ENCODE results near the gene TBC1D4. TPM values are rescaled to one million over a fixed set of nuclear protein-coding genes. Genes with fewer than 3 reads are reported as not detected.

Gene TBC1D4
- total RNA-seq, 1 donor from 2014 or later: 25.6 TPM

DNA sequence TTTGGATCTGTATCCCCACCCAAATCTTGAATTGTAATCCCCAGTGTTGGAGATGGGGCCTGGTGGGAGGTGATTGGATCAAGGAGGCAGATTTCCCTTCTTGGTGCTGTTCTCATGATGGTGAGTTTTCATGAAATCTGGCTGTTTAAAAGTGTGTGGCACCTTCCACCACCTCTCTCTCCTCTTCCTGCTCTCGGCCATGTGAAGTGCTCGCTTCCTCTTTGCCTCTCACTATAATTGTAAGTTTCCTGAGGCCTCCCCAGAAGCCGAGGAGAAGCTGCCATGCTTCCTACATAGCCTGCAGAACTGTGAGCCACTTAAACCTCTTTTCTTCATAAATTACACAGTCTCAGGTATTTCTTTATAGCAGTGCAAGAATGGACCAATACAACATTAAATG is 40.0 kb upstream of the TBC1D4 start:
- no peak overlapping the region for H3K4me2 ChIP-seq (ENCODE audit: low read length)
- H3K79me2 ChIP-seq (ENCODE audit: insufficient read depth, low read length): no peaks in the 10 kb centered on the region
- H3K9ac ChIP-seq (ENCODE audit: low read length): no peak overlapping the region
- no peaks in the 10 kb centered on the region for H3K9me3 ChIP-seq (ENCODE audit: insufficient read depth, low read depth, low read length)
- H4K20me1 ChIP-seq (ENCODE audit: insufficient read depth, low read length): no peaks in the 10 kb centered on the region
- Mint-ChIP-seq H3K27ac (ENCODE audit: unreplicated experiment) (no peak overlapping the region), H3K36me3 (ENCODE audit: low read depth, unreplicated experiment) (peaks cover 9% of the 10 kb centered on the region), H3K9me3 (ENCODE audit: unreplicated experiment) (peaks cover 4% of the 10 kb centered on the region), H3K4me1 (ENCODE audit: low read depth, unreplicated experiment) (no peaks in the 10 kb centered on the region), H3K27me3 (ENCODE audit: low read depth, unreplicated experiment) (no peaks in the 10 kb centered on the region), H3K4me3 (ENCODE audit: unreplicated experiment) (no peak overlapping the region)
- DNase-seq (ENCODE audit: low read depth) (no peak), FAIRE-seq (no peak)
- H3K4me1 ChIP-seq (ENCODE audit: insufficient read depth, low read length): no peaks in the 10 kb centered on the region
- no peak for TF ChIP-seq EZH2 (IDR thresholded peaks at IDR 0.05; ENCODE audit: insufficient read depth, low read length)
- no peak for TF ChIP-seq CTCF (IDR thresholded peaks at IDR 0.05; ENCODE audit: insufficient read depth, low read depth, low read length)
- peaks cover 8% of the 10 kb centered on the region for H3K36me3 ChIP-seq (ENCODE audit: insufficient read depth, low read length)
- H3K27me3 ChIP-seq (ENCODE audit: insufficient read depth, low read length): no peaks in the 10 kb centered on the region
- H3K27ac ChIP-seq (ENCODE audit: low read depth, low read length): no peak overlapping the region
- H2AFZ ChIP-seq (ENCODE audit: low read depth, low read length): no peak overlapping the region
- H3K4me3 ChIP-seq (ENCODE audit: insufficient read depth, low read depth, low read length): no peak overlapping the region

GRCh38 chr13:75518439-75519088 is 36.6 kb upstream of the TBC1D4 start:
- Histone ChIP-seq H3K79me2 (ENCODE audit: insufficient read depth, low read length) (no peaks in the 10 kb centered on the region), H3K4me3 (ENCODE audit: insufficient read depth, low read depth, low read length) (no peak overlapping the region), H4K20me1 (ENCODE audit: insufficient read depth, low read length) (no peaks in the 10 kb centered on the region), H3K4me2 (ENCODE audit: low read length) (no peak overlapping the region), H3K4me1 (ENCODE audit: insufficient read depth, low read length) (no peaks in the 10 kb centered on the region), H3K36me3 (ENCODE audit: insufficient read depth, low read length) (no peaks in the 10 kb centered on the region), H2AFZ (ENCODE audit: low read depth, low read length) (no peak overlapping the region), H3K27me3 (ENCODE audit: insufficient read depth, low read length) (no peaks in the 10 kb centered on the region), H3K9ac (ENCODE audit: low read length) (no peak overlapping the region), H3K27ac (ENCODE audit: low read depth, low read length) (no peak overlapping the region), H3K9me3 (ENCODE audit: insufficient read depth, low read depth, low read length) (no peaks in the 10 kb centered on the region)
- H3K4me3 Mint-ChIP-seq (ENCODE audit: unreplicated experiment): no peak overlapping the region
- FAIRE-seq: no peak
- H3K27me3 Mint-ChIP-seq (ENCODE audit: low read depth, unreplicated experiment): no peaks in the 10 kb centered on the region
- no peak for DNase-seq (ENCODE audit: low read depth)
- H3K9me3 Mint-ChIP-seq (ENCODE audit: unreplicated experiment): peaks cover 4% of the 10 kb centered on the region
- TF ChIP-seq EZH2 (IDR thresholded peaks at IDR 0.05; ENCODE audit: insufficient read depth, low read length) (no peak), CTCF (IDR thresholded peaks at IDR 0.05; ENCODE audit: insufficient read depth, low read depth, low read length) (no peak)
- H3K4me1 Mint-ChIP-seq (ENCODE audit: low read depth, unreplicated experiment): peaks cover 9% of the 10 kb centered on the region
- no peak overlapping the region for H3K27ac Mint-ChIP-seq (ENCODE audit: unreplicated experiment)
- H3K36me3 Mint-ChIP-seq (ENCODE audit: low read depth, unreplicated experiment): no peaks in the 10 kb centered on the region

Data from astrocyte (in vitro differentiated cells and primary cell).